Vagina (tissue), 2 donors: Measurements from ENCODE around the gene FAM131C.

Experiments used
- POLR2A ChIP-seq, 2 donors: fragments of 450-650 bp; IDR thresholded peaks; one replicate each; pipeline ENCODE4 v1.6.1; 2017; ENCODE audit warnings: antibody characterized with exemption in 2 of 2, mild to moderate bottlenecking in 2 of 2, moderate library complexity in 2 of 2
- TF ChIP-seq, protein P1 (sequence below), 3 experiments: fragments of 450-650 bp in 2 of 3; fragments of 200-600 bp in 1 of 3; sonication (generic) in 1 of 3; IDR thresholded peaks; one replicate each; pipeline ENCODE4 v1.5.1; 2017 to 2019; ENCODE audit warnings: antibody characterized with exemption in 3 of 3, mild to moderate bottlenecking in 2 of 3, moderate library complexity in 2 of 3

DNA sequence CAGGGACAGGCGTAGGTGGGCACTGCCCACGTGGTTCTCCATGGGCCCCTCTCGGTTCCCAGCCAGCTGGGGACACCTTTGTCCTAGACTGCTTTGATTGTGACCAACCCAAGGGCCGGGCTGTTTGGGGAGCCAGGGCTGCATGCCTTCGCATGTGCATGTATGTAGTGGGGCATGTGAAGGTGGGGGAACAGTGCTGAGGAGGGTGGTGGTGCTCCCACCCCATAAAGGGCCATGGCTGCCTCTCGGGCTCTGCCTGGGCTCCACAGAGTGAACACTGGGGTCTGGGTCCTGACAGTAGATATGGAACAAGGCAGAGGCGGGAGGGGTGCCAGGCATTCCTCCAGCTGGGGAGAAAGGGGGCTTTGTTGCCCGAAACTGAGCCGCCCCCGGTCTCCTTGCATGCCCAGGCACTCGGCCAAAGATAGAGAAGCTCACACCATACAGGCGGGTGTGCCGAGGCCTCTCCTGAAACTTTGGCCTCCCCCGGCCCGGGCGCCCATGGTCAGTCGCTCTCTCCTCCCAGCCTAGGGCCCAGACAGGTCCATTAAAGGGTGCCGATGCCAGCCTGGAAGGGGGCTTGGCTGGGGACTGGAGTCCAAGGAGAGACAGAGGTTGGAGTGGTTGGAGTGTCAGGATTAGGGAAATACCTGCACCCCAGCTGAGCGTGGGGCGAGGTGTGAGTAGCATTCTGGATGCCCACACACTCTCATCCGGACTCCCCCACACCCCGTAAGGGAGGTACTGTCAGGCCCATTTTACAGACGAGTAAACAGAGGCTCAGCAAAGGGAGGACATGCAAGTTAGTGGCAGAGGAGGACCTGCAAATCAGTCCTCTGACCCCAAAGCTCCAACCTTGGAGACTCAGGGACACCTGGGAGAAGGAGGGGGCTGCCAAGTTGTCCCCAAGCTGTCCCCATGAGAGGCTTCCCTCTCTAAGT, 41.3 kb upstream of the FAM131C start:
- TF ChIP-seq, protein P1, sequence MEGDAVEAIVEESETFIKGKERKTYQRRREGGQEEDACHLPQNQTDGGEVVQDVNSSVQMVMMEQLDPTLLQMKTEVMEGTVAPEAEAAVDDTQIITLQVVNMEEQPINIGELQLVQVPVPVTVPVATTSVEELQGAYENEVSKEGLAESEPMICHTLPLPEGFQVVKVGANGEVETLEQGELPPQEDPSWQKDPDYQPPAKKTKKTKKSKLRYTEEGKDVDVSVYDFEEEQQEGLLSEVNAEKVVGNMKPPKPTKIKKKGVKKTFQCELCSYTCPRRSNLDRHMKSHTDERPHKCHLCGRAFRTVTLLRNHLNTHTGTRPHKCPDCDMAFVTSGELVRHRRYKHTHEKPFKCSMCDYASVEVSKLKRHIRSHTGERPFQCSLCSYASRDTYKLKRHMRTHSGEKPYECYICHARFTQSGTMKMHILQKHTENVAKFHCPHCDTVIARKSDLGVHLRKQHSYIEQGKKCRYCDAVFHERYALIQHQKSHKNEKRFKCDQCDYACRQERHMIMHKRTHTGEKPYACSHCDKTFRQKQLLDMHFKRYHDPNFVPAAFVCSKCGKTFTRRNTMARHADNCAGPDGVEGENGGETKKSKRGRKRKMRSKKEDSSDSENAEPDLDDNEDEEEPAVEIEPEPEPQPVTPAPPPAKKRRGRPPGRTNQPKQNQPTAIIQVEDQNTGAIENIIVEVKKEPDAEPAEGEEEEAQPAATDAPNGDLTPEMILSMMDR (IDR thresholded peaks at IDR 0.05): no peak
- no peak for TF ChIP-seq POLR2A (IDR thresholded peaks at IDR 0.05)
